ENCODE measurements around the gene RPL28. TPM values are rescaled to one million over a fixed set of nuclear protein-coding genes. Genes with fewer than 3 reads are reported as not detected.

Gene RPL28
- total RNA-seq, 1 donor from 2014 or later, result 618 TPM

DNA sequence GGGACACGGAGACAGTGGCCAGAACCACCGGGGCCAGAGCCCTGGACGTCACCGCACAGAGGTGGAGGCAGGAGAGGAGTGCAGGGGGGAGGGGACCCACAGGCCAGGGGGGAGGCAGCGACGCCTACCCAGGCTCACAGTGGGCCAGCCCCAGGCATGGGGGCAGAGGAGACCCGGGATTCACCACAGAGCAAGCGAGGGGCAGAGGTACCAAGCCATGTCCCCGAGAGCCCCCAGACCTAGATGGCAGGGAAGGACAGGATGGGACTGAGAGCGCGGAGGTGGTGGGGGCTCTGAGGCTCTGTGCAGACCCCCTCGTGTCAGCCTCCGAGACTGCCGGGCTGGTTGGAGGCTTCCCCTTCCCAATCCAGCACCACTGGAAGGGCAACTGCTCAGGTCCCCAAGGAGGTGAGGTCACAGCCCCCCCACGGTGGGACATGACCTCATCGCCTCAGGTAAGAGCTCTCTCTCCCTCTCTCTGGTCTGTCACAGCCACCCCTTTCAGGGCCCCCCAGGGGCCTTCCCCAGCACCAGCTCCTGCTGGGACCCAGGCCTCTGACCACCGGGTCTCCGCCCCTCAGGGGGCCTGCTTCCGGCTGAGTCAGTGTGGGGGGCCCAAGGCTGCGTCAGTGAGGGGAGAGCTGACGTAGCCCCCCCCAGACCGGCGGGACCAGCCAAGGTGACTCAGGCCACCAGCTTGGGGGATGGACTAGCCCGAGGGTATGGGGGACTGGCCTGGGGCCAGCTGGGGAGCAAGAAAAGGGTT is 13.2 kb upstream of the RPL28 start:
- DNase-seq (ENCODE audit: extremely low read depth, low read depth, low spot score), result no peak

DNA sequence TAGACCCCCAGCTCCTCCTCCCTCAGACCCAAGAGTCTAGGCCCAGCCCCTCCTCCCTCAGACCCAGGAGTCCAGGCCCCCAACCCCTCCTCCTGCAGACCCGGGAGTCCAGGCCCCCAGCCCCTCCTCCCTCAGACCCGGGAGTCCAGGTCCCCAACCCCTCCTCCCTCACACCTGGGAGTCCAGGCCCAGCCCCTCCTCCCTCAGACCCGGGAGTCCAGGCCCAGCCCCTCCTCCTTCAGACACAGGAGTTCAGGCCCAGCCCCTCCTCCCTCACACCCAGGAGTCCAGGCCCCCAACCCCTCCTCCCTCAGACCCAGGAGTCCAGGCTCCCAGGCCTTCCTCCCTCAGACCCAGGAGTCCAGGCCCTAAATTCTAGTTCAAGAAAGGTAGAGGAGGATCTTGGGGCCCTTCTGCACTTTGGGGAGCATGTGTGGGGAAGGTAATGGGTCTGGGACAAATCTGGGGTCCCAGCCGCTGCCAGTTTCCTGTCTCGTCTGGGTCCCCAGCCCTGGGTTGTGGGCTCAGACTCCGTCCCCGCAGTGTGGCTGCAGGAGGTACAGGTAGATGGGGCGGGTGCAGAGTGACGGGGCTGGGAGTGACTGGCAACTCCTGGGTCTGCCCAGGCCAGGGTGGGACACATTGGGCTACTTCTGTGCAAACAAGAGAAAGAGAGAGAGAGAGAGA is 12.3 kb upstream of the RPL28 start:
- DNase-seq (ENCODE audit: extremely low read depth, low read depth, low spot score), result no peak

DNA sequence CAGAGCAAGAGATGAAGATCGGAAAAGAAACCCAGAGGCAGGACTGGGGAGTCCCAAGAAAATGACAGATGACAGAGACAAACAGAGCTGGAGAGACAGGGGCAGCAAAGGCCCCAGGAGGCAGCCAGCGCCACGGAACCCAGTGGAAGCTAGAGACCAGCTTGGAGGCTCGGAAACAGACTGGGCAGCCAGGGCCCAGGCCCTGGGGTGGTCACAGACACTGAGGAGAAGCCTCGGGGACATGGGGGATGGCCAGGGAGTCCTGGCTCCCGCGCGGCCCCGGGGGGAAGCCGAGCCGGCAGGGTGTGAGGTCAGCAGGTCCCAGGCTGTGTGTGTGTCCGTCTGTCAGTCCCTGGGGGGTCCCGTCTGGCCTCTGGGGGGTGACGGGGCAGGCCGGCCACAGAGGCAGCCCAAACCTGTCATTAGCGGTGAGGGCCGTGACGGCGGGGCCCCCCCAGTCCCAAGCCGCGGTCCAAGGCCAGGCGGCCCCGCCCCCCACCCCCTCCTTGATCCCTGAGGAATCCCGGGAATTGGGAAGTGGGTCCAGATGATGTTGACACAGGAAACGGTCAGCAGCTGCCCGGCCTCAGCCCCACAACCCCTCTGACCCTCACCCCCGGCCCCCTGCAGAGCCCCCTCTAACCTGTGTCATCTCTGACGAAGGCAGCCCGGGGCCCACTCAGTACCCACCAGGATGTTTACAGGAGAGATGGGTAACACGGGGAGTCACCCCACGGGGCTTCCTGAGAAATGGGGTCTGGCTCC is 11.6 kb upstream of the RPL28 start:
- DNase-seq (ENCODE audit: extremely low read depth, low read depth, low spot score), result no peak

DNA sequence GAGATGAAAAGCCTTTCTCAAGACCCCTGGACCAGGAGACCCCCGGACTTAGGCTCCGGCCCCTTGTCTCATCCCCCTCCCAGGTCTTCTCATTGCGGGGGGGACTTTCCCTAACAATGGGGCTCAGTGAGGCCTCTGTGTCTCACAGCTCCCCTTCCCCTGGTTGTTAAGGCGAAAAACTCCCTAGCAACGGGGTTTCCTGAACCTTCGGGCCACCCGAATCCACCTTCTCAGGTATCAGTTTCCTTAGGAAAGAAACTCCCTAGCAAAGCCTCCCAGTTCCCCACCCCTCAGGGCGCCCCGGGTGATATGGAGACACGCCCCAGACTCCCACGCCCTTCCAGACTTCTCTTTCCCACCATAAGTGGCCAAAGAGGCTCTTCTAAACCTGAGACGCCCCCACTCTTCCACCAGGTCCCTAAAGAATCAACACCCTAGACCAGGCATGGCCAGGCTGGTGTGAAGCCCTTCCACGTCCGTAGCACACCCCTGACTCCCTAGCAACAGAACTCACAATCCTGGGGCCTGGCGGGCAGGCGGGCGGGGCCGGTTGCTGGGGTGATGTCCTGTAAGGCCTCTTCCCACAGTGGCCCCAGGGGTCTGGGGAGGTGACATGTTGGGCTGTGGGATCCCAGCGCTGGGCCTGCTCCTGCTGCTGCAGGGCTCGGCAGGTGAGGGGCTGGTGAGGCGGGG is 9.3 kb upstream of the RPL28 start, which contains the start of gene TMEM190:
Gene TMEM190, plus strand, starts transcription at position 586 of the 693 bp plus-strand sequence. Its CDS starts 28 bp downstream, at position 614.
- DNase-seq (ENCODE audit: extremely low read depth, low read depth, low spot score), result no peak

DNA sequence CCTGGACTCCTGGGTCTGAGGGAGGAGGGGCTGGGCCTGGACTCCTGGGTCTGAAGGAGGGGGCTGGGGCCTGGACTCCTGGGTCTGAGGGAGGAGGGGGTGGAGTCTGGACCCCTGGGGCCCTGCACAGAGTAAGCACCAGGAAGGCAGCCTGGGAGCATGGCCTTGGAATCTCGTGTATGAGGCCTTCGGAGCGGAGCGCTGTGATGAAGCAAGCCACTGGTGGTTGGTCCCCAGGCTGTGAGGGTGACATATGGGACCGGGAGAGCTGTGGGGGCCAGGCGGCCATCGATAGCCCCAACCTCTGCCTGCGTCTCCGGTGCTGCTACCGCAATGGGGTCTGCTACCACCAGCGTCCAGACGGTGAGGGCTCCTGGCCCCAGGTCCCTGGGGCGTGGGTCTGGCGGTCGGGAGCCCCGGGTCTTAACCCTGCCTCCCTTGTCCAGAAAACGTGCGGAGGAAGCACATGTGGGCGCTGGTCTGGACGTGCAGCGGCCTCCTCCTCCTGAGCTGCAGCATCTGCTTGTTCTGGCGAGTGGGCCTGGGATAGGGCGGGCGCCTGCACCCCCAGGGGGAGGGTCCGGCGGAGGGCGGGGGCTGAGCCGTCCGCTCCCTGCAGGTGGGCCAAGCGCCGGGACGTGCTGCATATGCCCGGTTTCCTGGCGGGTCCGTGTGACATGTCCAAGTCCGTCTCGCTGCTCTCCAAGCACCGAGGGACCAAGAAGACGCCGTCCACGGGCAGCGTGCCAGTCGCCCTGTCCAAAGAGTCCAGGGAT is 8.2 kb upstream of the RPL28 start:
- DNase-seq (ENCODE audit: extremely low read depth, low read depth, low spot score), result no peak

DNA sequence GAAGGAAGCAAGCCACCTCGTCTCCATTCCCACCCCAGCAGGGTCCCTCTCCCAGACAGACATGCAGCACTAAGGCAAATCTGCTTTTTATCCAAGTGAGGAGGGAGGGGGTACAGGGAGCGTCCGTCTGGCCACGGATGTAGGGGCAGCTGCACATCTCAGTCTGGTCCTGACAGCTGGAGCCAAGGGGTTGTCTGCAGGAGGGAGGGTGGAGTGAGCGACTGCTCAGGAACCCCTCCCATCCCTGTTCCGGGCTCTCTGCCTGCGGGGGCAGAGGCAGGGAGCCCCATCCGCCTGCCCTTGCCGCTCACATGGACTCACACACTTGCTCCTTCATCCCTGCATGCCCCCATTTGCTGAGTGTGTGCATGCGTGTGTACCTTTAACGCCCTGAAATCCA is 6.6 kb upstream of the RPL28 start:
- DNase-seq (ENCODE audit: extremely low read depth, low read depth, low spot score), result no peak

DNA sequence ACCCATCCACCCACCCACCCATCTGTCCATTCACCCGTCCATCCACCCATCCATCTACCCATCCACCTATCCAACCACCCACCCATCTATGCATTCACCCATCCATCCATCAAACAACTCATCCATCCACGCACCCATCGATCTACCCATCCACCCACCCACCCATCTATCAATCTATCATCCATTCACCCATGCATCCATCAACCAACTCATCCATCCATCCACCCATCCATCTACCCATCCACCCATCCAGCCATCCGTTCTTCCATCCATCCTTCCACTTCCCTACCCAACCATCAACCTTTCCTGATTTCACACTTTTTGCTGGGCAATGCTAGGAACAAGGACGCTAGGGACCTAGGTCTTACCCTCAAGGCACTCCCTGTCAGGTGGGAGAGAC is 3.7 kb upstream of the RPL28 start:
- DNase-seq (ENCODE audit: extremely low read depth, low read depth, low spot score), result no peak

DNA sequence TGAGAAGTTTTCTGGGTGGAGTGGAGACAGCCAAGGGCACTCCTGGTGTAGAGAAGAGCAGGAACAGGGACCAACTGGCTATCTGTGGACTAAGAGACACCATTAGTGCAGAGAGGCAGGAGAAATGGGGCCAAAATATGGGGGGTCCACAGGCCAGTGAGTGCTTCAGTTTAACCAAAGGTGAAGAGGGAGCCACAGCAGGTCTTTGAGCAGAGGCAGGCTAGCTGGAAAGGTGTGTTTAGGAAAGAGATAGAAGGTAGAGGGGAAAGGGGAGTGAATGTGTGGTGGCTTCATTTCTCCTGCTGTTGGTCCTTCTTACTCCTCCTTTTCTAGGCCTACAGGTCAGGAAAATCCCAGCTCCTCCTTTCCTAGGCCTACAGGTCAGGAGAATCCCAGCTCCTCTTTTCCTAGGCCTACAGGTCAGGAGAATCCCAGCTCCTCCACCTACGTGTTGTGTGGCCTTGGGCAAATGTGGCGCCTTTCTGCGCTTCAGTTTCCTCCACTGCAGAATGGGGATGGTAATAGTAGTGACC is 3.1 kb upstream of the RPL28 start:
- DNase-seq (ENCODE audit: extremely low read depth, low read depth, low spot score), result no peak

DNA sequence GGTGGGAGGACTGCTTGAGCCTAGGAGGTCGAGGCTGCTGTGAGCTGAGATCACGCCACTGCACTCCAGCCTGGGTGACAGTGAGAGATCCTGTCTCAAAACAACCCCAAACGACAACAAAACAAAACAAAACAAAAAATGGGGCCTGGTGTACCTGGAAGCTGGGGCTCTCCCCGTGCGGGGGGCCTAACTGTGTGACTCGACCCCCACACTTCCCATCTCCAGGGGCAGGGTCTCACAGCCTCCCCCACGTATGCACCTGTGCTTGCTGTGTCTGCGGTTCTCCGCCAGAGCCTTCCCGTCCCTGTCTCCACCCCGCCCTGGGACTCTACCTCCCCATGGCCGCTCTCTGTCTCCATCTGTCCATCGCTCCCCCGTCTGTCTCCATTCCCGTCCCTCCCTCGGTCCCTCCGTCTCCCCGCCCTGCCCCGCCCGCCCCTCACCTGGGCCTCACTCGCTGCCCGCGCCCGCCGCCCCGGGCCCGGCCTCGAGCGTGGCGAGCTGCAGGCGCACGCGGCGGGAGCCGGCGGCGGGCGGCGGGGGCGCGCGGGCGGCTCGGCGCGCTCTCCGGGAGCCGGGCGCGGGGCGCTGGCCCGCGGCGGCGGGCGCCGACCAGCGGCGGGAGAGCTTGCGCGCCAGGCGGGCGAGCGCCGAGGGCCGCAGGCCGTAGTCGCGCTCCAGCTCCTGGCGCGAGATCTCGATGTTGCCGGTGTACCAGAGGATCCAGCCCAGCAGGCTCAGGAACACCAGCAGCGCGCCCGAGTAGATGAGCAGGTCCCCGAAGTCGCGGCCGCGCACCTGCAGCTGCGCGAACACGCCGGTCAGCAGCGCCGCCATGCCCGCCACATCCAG is 2.2 kb upstream of the RPL28 start:
- DNase-seq (ENCODE audit: extremely low read depth, low read depth, low spot score), result no peak

DNA sequence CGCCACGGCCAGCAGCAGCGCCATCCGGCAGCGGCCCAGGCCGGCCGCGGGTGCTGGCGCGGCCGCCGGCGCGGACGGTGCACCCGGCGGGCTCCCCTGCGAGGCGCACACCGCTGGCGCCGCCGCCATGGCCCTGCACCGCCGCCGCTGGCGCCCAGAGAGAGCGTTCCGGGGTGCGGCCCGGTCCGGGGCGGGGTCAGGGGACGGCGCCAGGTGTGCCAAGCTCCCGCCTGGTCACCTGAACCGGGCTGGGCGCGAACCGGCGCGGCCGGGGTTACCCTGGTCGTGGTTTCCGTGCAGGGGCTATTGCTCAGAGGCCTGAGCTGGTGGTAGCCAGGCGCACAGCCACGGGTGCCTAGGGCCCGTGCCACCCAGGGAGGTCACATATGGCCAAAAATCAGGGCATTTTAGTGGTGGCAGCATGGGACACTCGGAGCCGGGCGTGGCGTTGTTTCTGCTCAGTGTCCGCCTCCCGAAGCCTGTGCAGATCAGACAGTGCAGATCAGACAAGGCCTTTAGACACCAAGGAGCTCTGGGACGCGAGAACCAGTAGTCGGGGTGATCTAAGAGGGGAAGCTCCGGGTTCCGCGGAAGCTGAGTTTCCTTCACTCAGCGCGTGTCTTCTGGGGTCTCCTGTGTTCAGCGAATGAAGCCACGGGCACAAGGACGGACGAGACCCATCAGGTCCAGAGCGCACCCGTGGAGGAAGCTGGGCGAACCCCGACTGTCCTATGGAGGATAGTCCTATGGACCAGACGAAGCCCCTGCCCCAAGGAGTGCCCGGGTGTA is 1.4 kb upstream of the RPL28 start, which contains the start of gene TMEM238:
Gene TMEM238, minus strand, starts transcription at position 162 of the 789 bp plus-strand sequence. Its CDS starts 33 bp downstream, at position 129.
- DNase-seq (ENCODE audit: extremely low read depth, low read depth, low spot score), result no peak

DNA sequence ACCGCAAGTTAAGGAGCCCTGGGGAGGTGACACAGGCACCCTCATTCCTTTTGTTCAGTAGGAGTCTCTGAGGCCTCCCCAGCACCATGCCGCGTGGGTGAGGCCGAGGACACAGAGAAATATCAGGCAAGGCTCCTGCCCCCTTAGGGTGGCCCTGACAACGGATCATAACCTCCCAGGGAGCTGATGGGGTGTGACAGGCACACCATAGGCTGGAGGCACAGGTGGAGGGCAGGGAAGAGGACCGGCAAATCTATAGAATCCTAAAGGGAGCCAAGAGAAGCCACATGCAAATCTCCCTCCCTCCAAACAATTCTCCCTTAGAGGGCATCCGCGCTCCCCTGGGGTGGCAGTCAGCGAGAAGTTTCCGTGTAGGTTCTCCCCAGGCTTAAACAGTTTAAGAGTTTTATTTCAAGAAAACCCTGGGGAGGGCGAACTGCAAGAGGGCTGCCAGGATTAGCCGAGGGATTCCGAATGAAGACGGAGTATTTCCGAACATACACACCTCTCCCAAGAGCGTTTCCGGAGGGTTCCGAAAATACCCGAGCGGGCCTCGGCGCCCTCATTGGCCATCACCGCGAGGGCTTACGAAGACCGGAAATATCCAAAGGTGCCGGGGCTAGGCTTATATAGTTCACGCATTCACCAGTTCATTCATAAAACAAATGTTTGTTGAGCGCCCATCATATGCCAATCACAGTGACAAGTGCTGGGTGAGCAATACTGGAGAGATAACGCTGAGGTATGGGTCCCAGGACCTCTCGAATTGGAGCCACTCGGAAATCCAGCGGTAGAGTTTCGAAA is 610 bp upstream of the RPL28 start:
- DNase-seq (ENCODE audit: extremely low read depth, low read depth, low spot score), result peak; percentile 82

DNA sequence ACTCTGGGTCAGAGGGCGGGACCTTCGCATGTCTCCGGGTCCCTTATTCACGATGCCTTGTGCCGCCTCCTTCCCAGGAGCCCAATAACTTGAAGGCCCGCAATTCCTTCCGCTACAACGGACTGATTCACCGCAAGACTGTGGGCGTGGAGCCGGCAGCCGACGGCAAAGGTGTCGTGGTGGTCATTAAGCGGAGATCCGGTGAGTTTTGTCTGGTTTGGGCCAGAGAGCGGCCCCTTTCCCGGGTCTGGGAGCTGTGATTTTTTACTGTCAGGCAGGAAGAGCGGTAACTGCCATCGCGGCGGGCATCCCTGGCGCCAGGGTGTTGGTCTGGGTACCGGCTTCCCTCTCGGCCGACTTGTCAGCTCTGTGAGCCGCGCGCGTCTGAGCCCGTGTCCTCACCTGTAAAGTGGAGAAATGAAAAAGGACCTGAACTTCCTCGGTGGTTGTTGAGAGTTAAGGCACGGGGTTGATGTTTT is 800 bp downstream of the RPL28 start:
- no peak for DNase-seq (ENCODE audit: extremely low read depth, low read depth, low spot score)

DNA sequence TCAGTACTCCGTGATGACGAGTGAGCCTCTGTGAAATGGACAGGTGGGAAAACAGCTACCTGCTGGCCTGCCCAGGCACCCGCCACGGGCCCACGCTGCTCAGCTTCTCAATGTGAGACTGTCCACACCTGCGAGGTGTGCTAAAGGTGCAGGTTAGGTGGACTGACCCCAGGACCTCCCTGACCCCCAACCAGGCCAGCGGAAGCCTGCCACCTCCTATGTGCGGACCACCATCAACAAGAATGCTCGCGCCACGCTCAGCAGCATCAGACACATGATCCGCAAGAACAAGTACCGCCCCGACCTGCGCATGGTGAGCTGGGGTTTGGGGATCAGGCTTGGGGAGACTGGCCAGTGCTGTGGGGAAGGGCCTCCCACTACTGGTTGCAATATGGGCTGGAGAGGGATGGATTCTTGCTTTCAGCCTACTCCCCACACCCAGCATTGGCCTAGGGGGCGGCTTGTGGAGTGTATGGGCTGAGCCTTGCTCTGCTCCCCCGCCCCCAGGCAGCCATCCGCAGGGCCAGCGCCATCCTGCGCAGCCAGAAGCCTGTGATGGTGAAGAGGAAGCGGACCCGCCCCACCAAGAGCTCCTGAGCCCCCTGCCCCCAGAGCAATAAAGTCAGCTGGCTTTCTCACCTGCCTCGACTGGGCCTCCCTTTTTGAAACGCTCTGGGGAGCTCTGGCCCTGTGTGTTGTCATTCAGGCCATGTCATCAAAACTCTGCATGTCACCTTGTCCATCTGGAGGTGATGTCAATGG is 2.2 kb downstream of the RPL28 start:
- no peak for DNase-seq (ENCODE audit: extremely low read depth, low read depth, low spot score)

DNA sequence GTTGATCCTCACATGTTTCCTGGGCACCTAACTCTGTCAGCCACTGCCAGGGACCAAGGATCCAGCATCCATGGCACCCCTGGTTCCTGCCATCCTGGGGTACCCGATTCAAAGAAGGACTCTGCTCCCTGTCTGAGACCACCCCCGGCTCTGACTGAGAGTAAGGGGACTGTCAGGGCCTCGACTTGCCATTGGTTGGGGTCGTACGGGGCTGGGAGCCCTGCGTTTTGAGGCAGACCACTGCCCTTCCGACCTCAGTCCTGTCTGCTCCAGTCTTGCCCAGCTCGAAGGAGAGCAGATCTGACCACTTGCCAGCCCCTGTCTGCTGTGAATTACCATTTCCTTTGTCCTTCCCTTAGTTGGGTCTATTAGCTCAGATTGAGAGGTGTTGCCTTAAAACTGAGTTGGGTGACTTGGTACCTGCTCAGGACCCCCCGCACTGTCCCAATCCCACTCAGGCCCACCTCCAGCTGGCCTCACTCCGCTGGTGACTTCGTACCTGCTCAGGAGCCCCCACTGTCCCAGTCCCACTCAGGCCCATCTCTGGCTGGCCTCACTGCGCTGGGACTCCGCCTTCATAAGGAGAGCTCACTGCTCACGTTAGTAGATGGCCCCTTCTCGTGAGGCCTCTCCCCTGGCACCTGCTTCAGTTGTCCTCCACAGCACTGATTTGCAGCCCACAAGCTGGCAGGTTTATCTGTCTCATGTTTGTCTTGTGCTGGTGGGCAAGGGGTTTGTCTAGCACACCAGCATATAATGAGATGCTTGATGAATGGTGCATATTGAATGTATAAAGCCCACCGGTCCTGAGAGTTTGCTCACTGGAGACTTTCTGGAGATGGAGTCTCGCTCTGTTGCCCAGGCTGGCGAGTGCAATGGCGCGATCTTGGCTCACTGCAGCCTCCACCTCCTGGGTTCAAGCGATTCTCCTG is 3.9 kb downstream of the RPL28 start:
- no peak for DNase-seq (ENCODE audit: extremely low read depth, low read depth, low spot score)

DNA sequence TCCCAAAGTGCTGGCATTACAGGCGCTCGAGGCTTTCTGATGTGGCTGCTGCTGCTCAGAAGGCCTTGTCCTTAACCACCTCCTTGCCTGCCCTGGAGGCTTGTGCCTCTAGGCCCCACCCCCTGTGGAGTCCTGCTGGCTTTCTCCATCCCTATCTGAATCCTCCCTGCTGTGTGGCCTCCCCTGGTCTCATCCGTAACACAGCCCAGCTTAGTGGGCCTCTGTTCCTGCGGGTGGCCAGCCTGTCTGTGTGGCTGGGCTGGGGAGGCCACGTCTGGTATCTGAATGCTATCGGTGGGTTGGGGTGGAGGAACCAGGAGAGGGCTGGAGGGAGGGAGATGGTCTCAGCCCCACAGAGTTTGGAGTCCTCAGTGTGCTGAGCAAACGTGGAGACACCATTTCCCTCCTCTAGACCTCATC is 4.7 kb downstream of the RPL28 start:
- DNase-seq (ENCODE audit: extremely low read depth, low read depth, low spot score), result no peak

Measured in glomerular endothelial cell (primary cell).